Neural cell (in vitro differentiated cells): ENCODE data around the gene SIK3.

Experiments
- EP300 ChIP-seq: fragments of 450-650 bp; conservative IDR thresholded peaks from 2 replicates; pipeline ENCODE4 v1.6.1; 2014; ENCODE audit warnings: antibody characterized with exemption, mild to moderate bottlenecking, moderate library complexity; ENCODE audit not compliant: poor library complexity, severe bottlenecking
- EZH2 ChIP-seq: fragments of 200-600, 300-800 bp; shearing (Covaris generic), sonication (generic); IDR thresholded peaks from 2 replicates; pipeline ENCODE4 v1.6.1; 2014; ENCODE audit warnings: antibody characterized with exemption, low read length, borderline replicate concordance, mild to moderate bottlenecking; ENCODE audit not compliant: insufficient read depth, poor library complexity, severe bottlenecking
- MXI1 ChIP-seq: fragments of 450-650 bp; conservative IDR thresholded peaks from 2 replicates; pipeline ENCODE4 v1.6.1; 2014; ENCODE audit warnings: antibody characterized with exemption, mild to moderate bottlenecking; ENCODE audit not compliant: poor library complexity, severe bottlenecking
- POLR2AphosphoS5 ChIP-seq: IDR thresholded peaks from 2 replicates; pipeline ENCODE4 v1.6.1; 2012
- RAD21 ChIP-seq: fragments of 450-650 bp; conservative IDR thresholded peaks from 2 replicates; pipeline ENCODE4 v1.6.1; 2014; ENCODE audit warnings: antibody characterized with exemption, mild to moderate bottlenecking, moderate library complexity
- SMC3 ChIP-seq: fragments of 450-650 bp; conservative IDR thresholded peaks from 2 replicates; pipeline ENCODE4 v1.6.1; 2014; ENCODE audit warnings: antibody characterized with exemption, mild to moderate bottlenecking, moderate library complexity; ENCODE audit not compliant: poor library complexity
- TAF1 ChIP-seq: IDR thresholded peaks from 2 replicates; pipeline ENCODE4 v1.6.1; 2012; ENCODE audit warnings: low read depth
- TF ChIP-seq, protein P1 (sequence below): fragments of 450-650 bp; IDR thresholded peaks from 2 replicates; pipeline ENCODE4 v1.5.1; 2014; ENCODE audit warnings: antibody characterized with exemption, mild to moderate bottlenecking, moderate library complexity; ENCODE audit not compliant: poor library complexity, severe bottlenecking
- TF ChIP-seq, protein P2 (sequence below): IDR thresholded peaks from 2 replicates; pipeline ENCODE4 v1.6.1; 2012; ENCODE audit warnings: borderline replicate concordance

DNA sequence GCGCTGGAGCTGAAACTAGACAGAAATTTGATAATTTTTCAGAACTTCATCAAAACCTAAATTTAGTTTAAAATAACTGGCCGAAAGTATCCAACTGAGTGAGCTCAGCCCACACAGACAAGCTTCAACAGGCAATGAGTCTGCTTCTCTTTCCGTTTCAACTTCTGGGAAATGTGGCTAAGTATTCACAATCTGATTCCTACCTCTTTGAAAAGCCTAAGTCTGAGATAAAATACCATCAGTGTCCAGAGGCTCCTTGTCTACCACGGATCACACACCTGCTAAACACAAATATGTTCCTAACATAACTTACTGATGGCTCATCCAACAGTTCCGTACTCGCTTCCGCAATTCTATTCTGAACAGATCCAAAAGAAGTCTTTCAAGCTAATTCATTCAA, 8.5 kb downstream of the SIK3 start:
- TF ChIP-seq, protein P1, sequence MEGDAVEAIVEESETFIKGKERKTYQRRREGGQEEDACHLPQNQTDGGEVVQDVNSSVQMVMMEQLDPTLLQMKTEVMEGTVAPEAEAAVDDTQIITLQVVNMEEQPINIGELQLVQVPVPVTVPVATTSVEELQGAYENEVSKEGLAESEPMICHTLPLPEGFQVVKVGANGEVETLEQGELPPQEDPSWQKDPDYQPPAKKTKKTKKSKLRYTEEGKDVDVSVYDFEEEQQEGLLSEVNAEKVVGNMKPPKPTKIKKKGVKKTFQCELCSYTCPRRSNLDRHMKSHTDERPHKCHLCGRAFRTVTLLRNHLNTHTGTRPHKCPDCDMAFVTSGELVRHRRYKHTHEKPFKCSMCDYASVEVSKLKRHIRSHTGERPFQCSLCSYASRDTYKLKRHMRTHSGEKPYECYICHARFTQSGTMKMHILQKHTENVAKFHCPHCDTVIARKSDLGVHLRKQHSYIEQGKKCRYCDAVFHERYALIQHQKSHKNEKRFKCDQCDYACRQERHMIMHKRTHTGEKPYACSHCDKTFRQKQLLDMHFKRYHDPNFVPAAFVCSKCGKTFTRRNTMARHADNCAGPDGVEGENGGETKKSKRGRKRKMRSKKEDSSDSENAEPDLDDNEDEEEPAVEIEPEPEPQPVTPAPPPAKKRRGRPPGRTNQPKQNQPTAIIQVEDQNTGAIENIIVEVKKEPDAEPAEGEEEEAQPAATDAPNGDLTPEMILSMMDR = no peak
- TF ChIP-seq EZH2 (no peak), SMC3 (no peak), EP300 (no peak), MXI1 (no peak), RAD21 (no peak), POLR2AphosphoS5 (no peak), TAF1 (no peak)
- TF ChIP-seq, protein P2, sequence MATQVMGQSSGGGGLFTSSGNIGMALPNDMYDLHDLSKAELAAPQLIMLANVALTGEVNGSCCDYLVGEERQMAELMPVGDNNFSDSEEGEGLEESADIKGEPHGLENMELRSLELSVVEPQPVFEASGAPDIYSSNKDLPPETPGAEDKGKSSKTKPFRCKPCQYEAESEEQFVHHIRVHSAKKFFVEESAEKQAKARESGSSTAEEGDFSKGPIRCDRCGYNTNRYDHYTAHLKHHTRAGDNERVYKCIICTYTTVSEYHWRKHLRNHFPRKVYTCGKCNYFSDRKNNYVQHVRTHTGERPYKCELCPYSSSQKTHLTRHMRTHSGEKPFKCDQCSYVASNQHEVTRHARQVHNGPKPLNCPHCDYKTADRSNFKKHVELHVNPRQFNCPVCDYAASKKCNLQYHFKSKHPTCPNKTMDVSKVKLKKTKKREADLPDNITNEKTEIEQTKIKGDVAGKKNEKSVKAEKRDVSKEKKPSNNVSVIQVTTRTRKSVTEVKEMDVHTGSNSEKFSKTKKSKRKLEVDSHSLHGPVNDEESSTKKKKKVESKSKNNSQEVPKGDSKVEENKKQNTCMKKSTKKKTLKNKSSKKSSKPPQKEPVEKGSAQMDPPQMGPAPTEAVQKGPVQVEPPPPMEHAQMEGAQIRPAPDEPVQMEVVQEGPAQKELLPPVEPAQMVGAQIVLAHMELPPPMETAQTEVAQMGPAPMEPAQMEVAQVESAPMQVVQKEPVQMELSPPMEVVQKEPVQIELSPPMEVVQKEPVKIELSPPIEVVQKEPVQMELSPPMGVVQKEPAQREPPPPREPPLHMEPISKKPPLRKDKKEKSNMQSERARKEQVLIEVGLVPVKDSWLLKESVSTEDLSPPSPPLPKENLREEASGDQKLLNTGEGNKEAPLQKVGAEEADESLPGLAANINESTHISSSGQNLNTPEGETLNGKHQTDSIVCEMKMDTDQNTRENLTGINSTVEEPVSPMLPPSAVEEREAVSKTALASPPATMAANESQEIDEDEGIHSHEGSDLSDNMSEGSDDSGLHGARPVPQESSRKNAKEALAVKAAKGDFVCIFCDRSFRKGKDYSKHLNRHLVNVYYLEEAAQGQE = no peak
